Neural cell (in vitro differentiated cells): Measurements from ENCODE around the gene DNAJC16. TPM values are rescaled to one million over a fixed set of nuclear protein-coding genes. Genes with fewer than 3 reads are reported as not detected.
A peak's percentile ranks its signal among the peaks of the same experiment; 100 is the strongest.

Experiments used
- H2AFZ ChIP-seq: fragments of 200-600, 300-800 bp; sonication (generic), shearing (Covaris generic); 2 replicates; pipeline ENCODE4 v1.6.0; 2014; ENCODE audit warnings: low read depth, mild to moderate bottlenecking, antibody characterized with exemption, low read length, moderate library complexity
- H3F3A ChIP-seq: fragments of 200-600 bp; shearing (Covaris generic); 2 replicates; pipeline ENCODE4 v1.6.1; 2016; ENCODE audit warnings: mild to moderate bottlenecking, moderate library complexity, mixed read lengths, antibody characterized with exemption, low read length; ENCODE audit not compliant: insufficient read depth, poor library complexity, severe bottlenecking
- H3K27ac ChIP-seq: fragments of 200-600, 300-800 bp; sonication (generic), shearing (Covaris generic); 2 replicates; pipeline ENCODE4 v1.5.1; 2014; ENCODE audit warnings: mild to moderate bottlenecking, low read length, moderate library complexity
- H3K27me3 ChIP-seq: fragments of 300-800, 200-600 bp; sonication (generic), shearing (Covaris generic); 2 replicates; pipeline ENCODE4 v1.6.0; 2014; ENCODE audit warnings: mild to moderate bottlenecking, low read depth, low read length, moderate library complexity; ENCODE audit not compliant: insufficient read depth
- H3K36me3 ChIP-seq: fragments of 300-800, 200-600 bp; sonication (generic), shearing (Covaris generic); 2 replicates; pipeline ENCODE4 v1.5.1; 2014; ENCODE audit warnings: mild to moderate bottlenecking, antibody characterized with exemption, low read length, moderate library complexity; ENCODE audit not compliant: insufficient read depth
- H3K4me2 ChIP-seq: fragments of 300-800, 200-600 bp; sonication (generic), shearing (Covaris generic); 2 replicates; pipeline ENCODE4 v1.6.0; 2014; ENCODE audit warnings: mild to moderate bottlenecking, low read length
- H3K4me3 ChIP-seq: fragments of 300-800, 200-600 bp; sonication (generic), shearing (Covaris generic); 2 replicates; pipeline ENCODE4 v1.5.1; 2014; ENCODE audit warnings: mild to moderate bottlenecking, low read length, moderate library complexity
- H3K79me2 ChIP-seq: fragments of 200-600 bp; shearing (Covaris generic); replicated peaks from 2 replicates; pipeline ENCODE4 v1.6.0; 2014; ENCODE audit warnings: mild to moderate bottlenecking, low read length, moderate library complexity; ENCODE audit not compliant: insufficient read depth
- H3K9ac ChIP-seq: fragments of 300-800, 200-600 bp; sonication (generic), shearing (Covaris generic); 2 replicates; pipeline ENCODE4 v1.6.1; 2016; ENCODE audit warnings: mild to moderate bottlenecking, low read length, mixed read lengths
- H3K9me2 ChIP-seq: fragments of 200-600 bp; shearing (Covaris generic); 2 replicates; pipeline ENCODE4 v1.6.1; 2016; ENCODE audit warnings: mild to moderate bottlenecking, low read length, mixed read lengths; ENCODE audit not compliant: insufficient read depth
- H3K9me3 ChIP-seq: fragments of 200-600, 300-800 bp; sonication (generic), shearing (Covaris generic); 2 replicates; pipeline ENCODE4 v1.6.1; 2016; ENCODE audit warnings: mild to moderate bottlenecking, mixed run types, low read length, moderate library complexity, mixed read lengths
- H4K20me1 ChIP-seq: fragments of 200-600 bp; shearing (Covaris generic); 2 replicates; pipeline ENCODE4 v1.6.1; 2016; ENCODE audit warnings: mild to moderate bottlenecking, mixed run types; ENCODE audit not compliant: insufficient read depth
- EP300 ChIP-seq: fragments of 450-650 bp; conservative IDR thresholded peaks from 2 replicates; pipeline ENCODE4 v1.6.1; 2014; ENCODE audit warnings: antibody characterized with exemption, mild to moderate bottlenecking, moderate library complexity; ENCODE audit not compliant: poor library complexity, severe bottlenecking
- EZH2 ChIP-seq: fragments of 200-600, 300-800 bp; shearing (Covaris generic), sonication (generic); IDR thresholded peaks from 2 replicates; pipeline ENCODE4 v1.6.1; 2014; ENCODE audit warnings: antibody characterized with exemption, low read length, borderline replicate concordance, mild to moderate bottlenecking; ENCODE audit not compliant: insufficient read depth, poor library complexity, severe bottlenecking
- MXI1 ChIP-seq: fragments of 450-650 bp; conservative IDR thresholded peaks from 2 replicates; pipeline ENCODE4 v1.6.1; 2014; ENCODE audit warnings: antibody characterized with exemption, mild to moderate bottlenecking; ENCODE audit not compliant: poor library complexity, severe bottlenecking
- POLR2AphosphoS5 ChIP-seq: IDR thresholded peaks from 2 replicates; pipeline ENCODE4 v1.6.1; 2012
- RAD21 ChIP-seq: fragments of 450-650 bp; conservative IDR thresholded peaks from 2 replicates; pipeline ENCODE4 v1.6.1; 2014; ENCODE audit warnings: antibody characterized with exemption, mild to moderate bottlenecking, moderate library complexity
- REST ChIP-seq: IDR thresholded peaks from 2 replicates; pipeline ENCODE4 v1.6.1; 2012; ENCODE audit warnings: borderline replicate concordance
- SMC3 ChIP-seq: fragments of 450-650 bp; conservative IDR thresholded peaks from 2 replicates; pipeline ENCODE4 v1.6.1; 2014; ENCODE audit warnings: antibody characterized with exemption, mild to moderate bottlenecking, moderate library complexity; ENCODE audit not compliant: poor library complexity
- TAF1 ChIP-seq: IDR thresholded peaks from 2 replicates; pipeline ENCODE4 v1.6.1; 2012; ENCODE audit warnings: low read depth
- polyA plus RNA-seq: library from polyadenylated mRNA; depleted of rRNA; stranded (reverse); fragments of >200 nt; gene quantifications from 2 replicates; pipeline ENCODE4 v1.2.3, GENCODE V29; 2014
- TF ChIP-seq, protein P1 (sequence below): fragments of 450-650 bp; IDR thresholded peaks from 2 replicates; pipeline ENCODE4 v1.5.1; 2014; ENCODE audit warnings: antibody characterized with exemption, mild to moderate bottlenecking, moderate library complexity; ENCODE audit not compliant: poor library complexity, severe bottlenecking

DNAJC16 gene
- polyA plus RNA-seq, 1 donor from 2014 or later = 10.9 TPM

GRCh38 chr1:15610167-15610566, 83.5 kb downstream of the DNAJC16 start:
- no peak overlapping the region for H3K9ac ChIP-seq
- H3K27ac ChIP-seq = no peak overlapping the region
- H3F3A ChIP-seq = no peaks in the 10 kb centered on the region
- no peak overlapping the region for H2AFZ ChIP-seq
- H3K27me3 ChIP-seq = no peaks in the 10 kb centered on the region
- H3K36me3 ChIP-seq = no peaks in the 10 kb centered on the region
- no peaks in the 10 kb centered on the region for H3K9me3 ChIP-seq
- no peak overlapping the region for H3K4me3 ChIP-seq
- no peak for TF ChIP-seq RAD21
- no peak for TF ChIP-seq POLR2AphosphoS5
- no peak for TF ChIP-seq TAF1
- TF ChIP-seq EZH2 = no peak
- no peak for TF ChIP-seq MXI1
- TF ChIP-seq SMC3 = no peak
- no peak for TF ChIP-seq REST
- TF ChIP-seq, protein P1, sequence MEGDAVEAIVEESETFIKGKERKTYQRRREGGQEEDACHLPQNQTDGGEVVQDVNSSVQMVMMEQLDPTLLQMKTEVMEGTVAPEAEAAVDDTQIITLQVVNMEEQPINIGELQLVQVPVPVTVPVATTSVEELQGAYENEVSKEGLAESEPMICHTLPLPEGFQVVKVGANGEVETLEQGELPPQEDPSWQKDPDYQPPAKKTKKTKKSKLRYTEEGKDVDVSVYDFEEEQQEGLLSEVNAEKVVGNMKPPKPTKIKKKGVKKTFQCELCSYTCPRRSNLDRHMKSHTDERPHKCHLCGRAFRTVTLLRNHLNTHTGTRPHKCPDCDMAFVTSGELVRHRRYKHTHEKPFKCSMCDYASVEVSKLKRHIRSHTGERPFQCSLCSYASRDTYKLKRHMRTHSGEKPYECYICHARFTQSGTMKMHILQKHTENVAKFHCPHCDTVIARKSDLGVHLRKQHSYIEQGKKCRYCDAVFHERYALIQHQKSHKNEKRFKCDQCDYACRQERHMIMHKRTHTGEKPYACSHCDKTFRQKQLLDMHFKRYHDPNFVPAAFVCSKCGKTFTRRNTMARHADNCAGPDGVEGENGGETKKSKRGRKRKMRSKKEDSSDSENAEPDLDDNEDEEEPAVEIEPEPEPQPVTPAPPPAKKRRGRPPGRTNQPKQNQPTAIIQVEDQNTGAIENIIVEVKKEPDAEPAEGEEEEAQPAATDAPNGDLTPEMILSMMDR = no peak
- no peak for TF ChIP-seq EP300
- no peaks in the 10 kb centered on the region for H3K9me2 ChIP-seq
- no peaks in the 10 kb centered on the region for H3K79me2 ChIP-seq
- H3K4me2 ChIP-seq = no peak overlapping the region
- H4K20me1 ChIP-seq = no peaks in the 10 kb centered on the region

- no peak for TF ChIP-seq MXI1
- no peak for TF ChIP-seq EZH2
- peak; percentile 9 for TF ChIP-seq TAF1
- peak; percentile 30 for TF ChIP-seq REST
- no peak for TF ChIP-seq EP300
- TF ChIP-seq, protein P1 = no peak
- H2AFZ ChIP-seq = peak overlapping the region; percentile 61
- H3F3A ChIP-seq = no peaks in the 10 kb centered on the region
- peak overlapping the region; percentile 65 for H3K27ac ChIP-seq
- H4K20me1 ChIP-seq = no peaks in the 10 kb centered on the region
- peak overlapping the region; percentile 52 for H3K9ac ChIP-seq
- H3K36me3 ChIP-seq = no peaks in the 10 kb centered on the region
- H3K4me2 ChIP-seq = peak overlapping the region; percentile 54
- H3K4me3 ChIP-seq = peak overlapping the region; percentile 99
- no peaks in the 10 kb centered on the region for H3K27me3 ChIP-seq
- no peaks in the 10 kb centered on the region for H3K9me2 ChIP-seq
- H3K79me2 ChIP-seq = peaks cover 27% of the 10 kb centered on the region
- no peaks in the 10 kb centered on the region for H3K9me3 ChIP-seq
Measured at GRCh38 chr1:15616373-15617172, 89.9 kb downstream of the DNAJC16 start.
